Liver (tissue), 9 donors: ENCODE results near the gene UBFD1. TPM values are rescaled to one million over a fixed set of nuclear protein-coding genes. Genes with fewer than 3 reads are reported as not detected.

Experiments
- DNase-seq: peaks from one replicate; pipeline ENCODE4 v3.0.0-alpha.2; 2017; ENCODE audit warnings: low spot score
- H3K27ac ChIP-seq, 2 donors: one replicate each; pipeline ENCODE4 v1.7.0; 2013; ENCODE audit warnings: inconsistent platforms in 2 of 2, low read length in 2 of 2, control low read depth in 1 of 2, low read depth in 1 of 2, mild to moderate bottlenecking in 1 of 2
- H3K27me3 ChIP-seq, 4 donors: one replicate each; pipeline versions ENCODE4 v1.6.1 to v1.7.0; 2013; ENCODE audit warnings: low read length in 3 of 4, inconsistent platforms in 1 of 4, mild to moderate bottlenecking in 1 of 4, moderate library complexity in 1 of 4; ENCODE audit not compliant: control insufficient read depth in 4 of 4, insufficient read depth in 4 of 4
- H3K36me3 ChIP-seq, 4 donors: one replicate each; pipeline versions ENCODE4 v1.6.1 to v1.7.0; 2013; ENCODE audit warnings: low read length in 3 of 4, mild to moderate bottlenecking in 3 of 4, low read depth in 1 of 4, moderate library complexity in 1 of 4; ENCODE audit not compliant: control insufficient read depth in 4 of 4, insufficient read depth in 3 of 4
- H3K4me1 ChIP-seq, 4 donors: one replicate each; pipeline versions ENCODE4 v1.6.1 to v1.7.0; 2013; ENCODE audit warnings: low read length in 3 of 4, mild to moderate bottlenecking in 3 of 4, moderate library complexity in 1 of 4; ENCODE audit not compliant: control insufficient read depth in 4 of 4, insufficient read depth in 4 of 4
- H3K4me3 ChIP-seq, 3 donors: one replicate each; pipeline versions ENCODE4 v1.6.1 to v1.7.0; 2013; ENCODE audit warnings: low read length in 3 of 3, control low read depth in 1 of 3, low read depth in 1 of 3, mild to moderate bottlenecking in 1 of 3
- H3K9ac ChIP-seq, 2 donors: one replicate each; pipeline ENCODE4 v1.7.0; 2013; ENCODE audit warnings: low read length in 2 of 2, mild to moderate bottlenecking in 2 of 2, moderate library complexity in 2 of 2, control low read depth in 1 of 2, low read depth in 1 of 2
- H3K9me3 ChIP-seq, 4 donors: one replicate each; pipeline versions ENCODE4 v1.6.1 to v1.7.0; 2013; ENCODE audit warnings: low read length in 3 of 4; ENCODE audit not compliant: control insufficient read depth in 4 of 4
- ATF3 ChIP-seq: IDR thresholded peaks from 2 replicates; pipeline ENCODE4 v1.6.1; 2016; ENCODE audit warnings: antibody characterized with exemption
- EGR1 ChIP-seq, 2 donors: IDR thresholded peaks; 2 replicates each; pipeline ENCODE4 v1.6.1; 2016 to 2018; ENCODE audit warnings: antibody characterized with exemption in 2 of 2, low read depth in 2 of 2
- FOXA1 ChIP-seq: IDR thresholded peaks from 2 replicates; pipeline ENCODE4 v1.6.1; 2016; ENCODE audit warnings: antibody characterized with exemption
- HNF4A ChIP-seq, 2 donors: conservative IDR thresholded peaks; 2 replicates each; pipeline ENCODE4 v1.6.1; 2016; ENCODE audit warnings: antibody characterized with exemption in 2 of 2, mild to moderate bottlenecking in 2 of 2
- HNF4G ChIP-seq: IDR thresholded peaks from 2 replicates; pipeline ENCODE4 v1.6.1; 2016; ENCODE audit warnings: antibody characterized with exemption
- MAX ChIP-seq: IDR thresholded peaks from 2 replicates; pipeline ENCODE4 v1.6.1; 2016; ENCODE audit warnings: antibody characterized with exemption
- NR2F2 ChIP-seq: IDR thresholded peaks from 2 replicates; pipeline ENCODE4 v1.6.1; 2016; ENCODE audit warnings: antibody characterized with exemption
- SP1 ChIP-seq: IDR thresholded peaks from 2 replicates; pipeline ENCODE4 v1.6.1; 2018; ENCODE audit warnings: antibody characterized with exemption, mild to moderate bottlenecking
- TAF1 ChIP-seq: conservative IDR thresholded peaks from 2 replicates; pipeline ENCODE4 v1.6.1; 2016; ENCODE audit warnings: antibody characterized with exemption, mild to moderate bottlenecking
- YY1 ChIP-seq: IDR thresholded peaks from 2 replicates; pipeline ENCODE4 v1.6.1; 2016; ENCODE audit warnings: antibody characterized with exemption, mild to moderate bottlenecking
- ZBTB33 ChIP-seq: IDR thresholded peaks from 2 replicates; pipeline ENCODE4 v1.6.1; 2016; ENCODE audit warnings: antibody characterized with exemption
- WGBS: extraction: QIAGEN DNeasy Blood & Tissue Kit; methylation state at CpG from one replicate; pipeline ENCODE4 v1.1.7; 2013; 5-methylcytosine and 5-hydroxymethylcytosine counted together
- polyA plus RNA-seq, 2 donors: library from polyadenylated mRNA; stranded (reverse) in 1 of 2; unstranded in 1 of 2; fragments of 200-250 nt in 1 of 2; fragments of >200 nt in 1 of 2; fragmentation: Nextera tagmentation in 1 of 2; extraction: Ambion mirVana in 1 of 2; gene quantifications; one replicate each; pipeline versions ENCODE4 v1.2.1 to v1.2.3, GENCODE V29; 2013 to 2015
- total RNA-seq, 2 donors: library from RNA; depleted of rRNA; stranded (reverse); fragments of >200 nt; gene quantifications; one replicate each; pipeline ENCODE4 v1.2.3, GENCODE V29; 2014
- donor health status: healthy.
- donor health status: healthy.
- donor health status: healthy.
- donor health status: healthy.
- donor health status: healthy.

Gene UBFD1
- total and polyA plus RNA-seq, 4 donors, result 9.2 to 42.4 (median 25.6) TPM

- Histone ChIP-seq H3K9me3 (no peaks in the 10 kb centered on the region), H3K9ac (no peak overlapping the region), H3K27me3 (no peaks in the 10 kb centered on the region), H3K36me3 (peaks cover 14 to 72% (median 43%) of the 10 kb centered on the region in 4 donors), H3K27ac (no peak overlapping the region), H3K4me1 (no peaks in the 10 kb centered on the region), H3K4me3 (no peak overlapping the region)
- no peak for DNase-seq
- WGBS, result 100% methylated on average over 1 of the region's 1 CpG
- TF ChIP-seq NR2F2, result no peak
- no peak for TF ChIP-seq ATF3
- no peak for TF ChIP-seq MAX
Measured at GRCh38 chr16:23532448-23532847, 25.1 kb upstream of the UBFD1 start.

- Histone ChIP-seq H3K4me1 (no peaks in the 10 kb centered on the region), H3K9me3 (no peaks in the 10 kb centered on the region), H3K36me3 (peaks cover 12 to 59% (median 37%) of the 10 kb centered on the region in 4 donors), H3K9ac (no peak overlapping the region), H3K27me3 (no peaks in the 10 kb centered on the region), H3K4me3 (no peak overlapping the region), H3K27ac (no peak overlapping the region)
- TF ChIP-seq TAF1 (no peak), MAX (no peak), EGR1 (IDR thresholded peaks at IDR 0.05; ENCODE audit: low read depth in 2 of 2) (no peak), ZBTB33 (no peak), SP1 (no peak), HNF4A (conservative IDR thresholded peaks at IDR 0.05) (no peak), NR2F2 (no peak), YY1 (no peak), FOXA1 (no peak)
- 95% methylated on average over 19 of the region's 19 CpGs for WGBS
- DNase-seq, result no peak
Measured at GRCh38 chr16:23534868-23535860, 22.4 kb upstream of the UBFD1 start.

GRCh38 chr16:23535901-23536300, 21.6 kb upstream of the UBFD1 start:
- 87% methylated on average over 2 of the region's 2 CpGs for WGBS

More at GRCh38 chr16:23535901-23536300, 21.6 kb upstream of the UBFD1 start:
- TF ChIP-seq HNF4G, result no peak
- TF ChIP-seq FOXA1, result no peak
- H3K27ac ChIP-seq, result no peak overlapping the region
- H3K4me3 ChIP-seq, result no peak overlapping the region
- H3K36me3 ChIP-seq, result peaks cover 14 to 58% (median 38%) of the 10 kb centered on the region in 4 donors
- no peaks in the 10 kb centered on the region for H3K9me3 ChIP-seq
- no peak overlapping the region for H3K9ac ChIP-seq
- no peaks in the 10 kb centered on the region for H3K27me3 ChIP-seq
- peaks cover 0 to 2% (median 0%) of the 10 kb centered on the region in 4 donors for H3K4me1 ChIP-seq
- no peak for DNase-seq
